Effector CD4-positive, alpha-beta T cell (primary cell): ENCODE results near the gene RNF144B.
"Not testable (repeated sequence)": the region's sequence is repeated elsewhere in the genome, so short reads cannot be mapped to it uniquely, and the experiment has no call there.

Source experiments
- DNase-seq: peaks from one replicate; pipeline ENCODE4 v3.0.0-alpha.2; 2020

The RNF144B gene

DNA sequence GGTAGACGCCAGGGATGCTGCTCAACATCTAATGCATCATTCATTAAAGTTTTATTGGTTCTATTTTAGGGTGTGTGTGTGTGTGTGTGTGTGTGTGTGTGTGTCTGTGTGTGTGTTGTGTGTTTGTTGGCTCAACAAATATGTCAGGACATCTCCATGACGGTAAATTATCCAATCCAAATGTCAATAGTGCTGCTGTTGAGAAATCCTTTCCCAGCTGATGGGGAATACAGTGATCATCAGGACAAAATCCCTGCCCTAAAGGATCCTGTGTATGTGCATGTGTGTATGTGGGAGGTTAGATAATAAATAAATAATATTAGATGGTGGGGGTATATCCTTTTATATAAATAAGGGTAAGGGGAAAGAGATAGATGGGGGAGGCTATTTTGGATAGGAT lies 59.6 kb downstream of the RNF144B start:
- DNase-seq, result no peak

DNA sequence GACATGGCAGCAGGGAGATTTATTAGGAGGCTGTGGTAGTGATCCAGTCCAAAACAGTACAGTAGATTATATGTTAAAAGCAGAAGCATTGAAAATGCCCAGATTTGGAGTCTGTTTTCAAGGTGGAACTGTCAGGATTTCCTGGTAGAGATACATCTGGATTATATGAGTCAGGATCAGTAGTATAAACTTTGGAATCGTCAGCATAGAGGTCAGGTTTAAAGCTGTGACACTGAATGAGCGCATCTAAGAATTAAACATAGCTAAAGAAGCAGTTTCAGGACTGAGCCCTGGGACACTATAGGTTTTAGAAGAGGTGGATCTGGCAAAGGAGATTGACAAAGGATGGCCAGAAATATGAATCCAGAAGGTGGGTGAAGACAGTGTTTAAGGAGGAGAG lies 60.4 kb downstream of the RNF144B start:
- no peak for DNase-seq

DNA sequence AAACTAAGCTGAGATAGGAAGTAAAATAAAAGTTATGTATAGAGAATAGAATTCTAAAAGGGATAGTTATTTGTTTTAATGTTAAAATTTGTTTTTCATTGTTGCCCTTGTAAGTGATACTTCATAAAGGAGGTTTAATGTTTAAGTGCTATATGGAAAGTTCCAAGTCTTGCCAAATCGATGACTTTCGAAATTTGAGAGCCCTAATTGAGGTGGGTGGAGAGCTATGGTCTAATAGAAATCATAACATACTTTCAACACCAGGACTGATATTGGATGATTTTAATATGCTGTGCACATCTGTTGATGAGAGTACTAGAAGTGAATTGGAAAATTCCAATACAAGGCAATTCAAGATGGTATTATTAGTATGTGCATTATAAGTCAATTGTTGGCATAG lies 64.6 kb downstream of the RNF144B start:
- DNase-seq, result no peak

DNA sequence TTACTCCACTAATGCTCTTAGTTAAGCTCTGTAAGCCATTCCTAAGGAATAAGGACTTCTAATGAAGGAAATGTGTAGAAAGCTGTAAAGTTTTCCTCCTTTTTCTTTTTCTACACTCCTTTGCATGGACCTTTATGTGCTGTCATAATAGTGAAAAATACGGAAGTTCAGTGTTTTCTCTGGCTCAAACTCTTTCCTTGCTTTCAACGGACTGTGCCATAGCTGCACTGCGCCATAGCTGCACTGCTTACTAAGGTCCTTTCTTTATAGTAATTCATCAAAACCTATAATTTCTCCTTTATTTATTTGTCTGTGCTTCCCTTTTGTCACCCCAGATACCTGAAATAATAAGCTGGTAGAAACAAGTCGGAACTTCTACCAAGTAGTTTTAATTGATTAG lies 67.3 kb downstream of the RNF144B start:
- DNase-seq, result no peak

DNA sequence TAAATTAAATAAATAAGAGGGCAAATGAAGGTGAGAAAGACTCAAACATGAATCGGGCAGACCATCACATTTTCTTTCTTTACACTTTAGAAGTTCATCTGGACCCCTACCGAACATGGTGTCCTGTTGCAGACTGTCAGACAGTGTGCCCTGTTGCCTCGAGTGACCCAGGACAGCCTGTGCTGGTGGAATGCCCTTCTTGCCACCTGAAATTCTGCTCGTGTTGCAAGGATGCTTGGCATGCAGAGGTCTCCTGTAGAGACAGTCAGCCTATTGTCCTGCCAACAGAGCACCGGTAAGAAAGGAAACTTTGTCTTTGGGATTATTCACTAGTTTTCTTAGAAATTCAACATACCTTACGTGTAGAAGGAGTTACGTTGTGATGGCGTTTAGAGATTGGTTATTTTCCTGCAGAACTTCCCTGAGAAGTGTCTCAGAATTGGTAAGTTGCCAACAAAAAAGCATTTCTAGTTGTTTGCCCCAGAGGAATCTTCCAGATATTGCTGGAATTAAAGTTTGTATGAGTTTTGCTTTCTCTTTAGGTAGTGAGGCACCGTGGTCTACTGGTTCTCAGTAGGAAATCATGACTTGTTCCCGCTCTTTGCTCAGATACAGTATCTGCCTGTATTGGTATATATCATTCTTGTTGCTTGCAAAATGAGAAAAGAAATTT lies 70.1 kb downstream of the RNF144B start:
- DNase-seq, result no peak

DNA sequence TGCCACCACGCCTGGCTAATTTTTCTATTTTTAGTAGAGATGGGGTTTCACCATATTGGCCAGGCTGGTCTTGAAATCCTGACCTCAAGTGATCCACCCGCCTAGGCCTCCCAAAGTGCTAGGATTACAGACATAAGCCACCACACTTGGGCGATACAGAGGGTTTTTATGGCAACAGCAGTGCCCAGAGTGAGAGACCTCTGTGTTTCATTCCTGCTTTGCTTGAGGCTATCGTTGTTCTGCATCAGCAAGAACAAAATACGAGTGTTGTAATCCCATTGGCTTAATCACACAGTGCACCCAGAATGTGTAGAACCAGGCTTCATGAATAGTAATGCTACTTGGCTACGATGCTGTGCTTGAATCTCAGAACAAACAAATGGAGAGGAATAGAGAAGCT lies 70.9 kb downstream of the RNF144B start:
- DNase-seq, result not testable (repeated sequence)

DNA sequence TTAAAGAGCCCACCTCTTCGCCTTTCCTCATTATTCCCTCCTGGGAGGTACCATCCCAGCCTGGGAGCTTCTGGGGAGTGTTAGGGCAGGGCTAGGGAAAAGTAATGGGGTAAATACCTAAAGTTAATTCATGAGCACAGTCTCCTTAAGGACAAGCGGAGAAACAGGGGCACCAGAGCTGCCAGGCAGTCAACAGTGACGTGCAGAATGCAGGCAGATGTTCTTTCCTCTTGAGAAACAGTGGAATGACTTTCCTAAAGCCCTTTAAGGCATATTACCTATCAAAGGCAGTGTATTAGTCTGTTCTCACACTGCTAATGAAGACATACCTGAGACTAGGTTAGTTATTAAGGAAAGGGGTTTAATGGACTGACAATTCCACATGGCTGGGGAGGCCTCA lies 76.3 kb downstream of the RNF144B start:
- DNase-seq, result no peak

DNA sequence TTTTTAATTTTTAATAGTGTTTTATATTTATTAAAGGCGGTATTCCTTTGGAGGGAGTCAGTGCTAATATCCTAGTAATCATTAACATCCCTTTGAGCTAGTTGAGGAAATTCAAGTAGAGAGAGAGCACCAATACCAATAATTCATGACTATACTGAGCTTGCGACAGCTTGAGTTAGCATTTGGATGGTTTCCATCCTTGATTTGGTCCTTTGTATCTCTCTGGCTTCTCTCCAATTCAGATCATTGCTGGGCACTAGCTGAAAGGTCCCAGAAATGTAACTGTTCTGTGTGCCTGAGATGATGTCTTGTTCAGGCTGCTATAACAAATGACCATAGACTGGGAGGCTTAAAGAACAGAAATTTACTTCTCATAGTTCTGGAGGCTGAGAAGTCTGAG lies 77.0 kb downstream of the RNF144B start:
- DNase-seq, result no peak

DNA sequence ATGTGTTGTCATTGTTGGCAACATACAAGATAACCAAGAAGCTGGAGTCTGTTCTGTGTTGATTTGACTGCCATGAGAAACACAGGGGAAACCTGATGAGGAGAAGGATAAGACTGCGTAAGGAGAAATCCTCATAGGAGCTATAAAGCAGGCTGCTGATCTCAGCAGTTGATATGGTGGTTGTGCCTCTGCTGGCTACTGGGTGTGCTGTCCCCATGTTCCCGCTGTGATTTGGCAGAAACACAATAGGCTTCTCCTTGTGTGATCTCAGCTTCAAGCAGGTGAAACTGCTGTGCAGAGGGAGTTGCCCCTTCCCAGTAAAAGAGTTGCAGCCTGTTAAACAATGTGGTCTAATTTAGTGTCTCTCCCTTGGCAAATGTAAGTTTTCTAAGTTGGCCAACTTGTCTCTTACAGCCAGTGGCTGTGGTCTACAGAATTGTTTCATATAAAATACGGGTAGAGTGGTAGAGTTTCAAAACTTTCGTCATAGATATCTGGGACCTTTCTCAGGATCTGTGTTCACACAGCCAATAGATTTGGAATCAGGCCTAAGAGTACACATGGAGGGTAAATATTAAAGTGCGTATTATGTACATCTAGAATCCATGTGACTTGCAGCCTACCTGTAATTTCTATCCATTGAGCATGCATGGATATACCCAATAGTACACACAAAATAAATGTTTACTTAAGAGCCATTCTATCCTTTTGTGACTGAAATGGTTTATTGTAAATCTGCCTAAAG lies 78.4 kb downstream of the RNF144B start:
- no peak for DNase-seq

DNA sequence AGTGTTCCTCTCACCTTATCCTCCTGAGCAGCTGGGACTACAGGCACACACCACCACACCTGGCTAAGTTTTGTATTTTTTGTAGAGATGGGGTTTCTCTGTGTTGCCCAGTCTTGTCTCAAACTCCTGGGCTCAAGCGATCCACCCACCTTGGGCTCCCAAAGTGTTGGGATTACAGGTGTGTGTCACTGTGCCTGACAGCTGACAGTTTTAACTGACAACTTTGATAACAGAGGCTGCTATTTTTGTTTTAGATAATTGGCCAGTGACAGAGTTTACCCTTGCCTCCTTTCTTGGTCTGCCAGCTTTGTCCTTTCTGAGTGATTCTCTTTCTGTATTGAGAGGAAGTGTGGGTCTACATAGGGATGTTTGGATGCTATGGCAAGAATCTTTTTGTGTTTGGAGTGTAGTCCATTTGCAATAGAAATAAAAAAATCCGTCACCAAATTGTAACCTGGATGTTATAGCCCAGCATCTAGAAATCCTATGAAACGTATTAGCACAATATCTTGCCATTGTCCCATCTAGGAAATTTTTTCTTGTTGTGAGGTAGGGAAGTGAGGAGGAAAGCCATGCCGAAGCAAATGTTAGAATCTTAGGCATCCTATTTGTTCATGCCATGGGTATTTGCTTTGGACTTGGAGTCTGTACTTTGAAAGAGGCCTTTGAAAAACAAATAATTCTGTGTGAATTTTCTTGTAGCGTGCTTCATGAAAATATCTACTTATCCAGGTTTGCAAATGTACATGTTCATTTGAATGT lies 80.8 kb downstream of the RNF144B start:
- DNase-seq, result no peak

DNA sequence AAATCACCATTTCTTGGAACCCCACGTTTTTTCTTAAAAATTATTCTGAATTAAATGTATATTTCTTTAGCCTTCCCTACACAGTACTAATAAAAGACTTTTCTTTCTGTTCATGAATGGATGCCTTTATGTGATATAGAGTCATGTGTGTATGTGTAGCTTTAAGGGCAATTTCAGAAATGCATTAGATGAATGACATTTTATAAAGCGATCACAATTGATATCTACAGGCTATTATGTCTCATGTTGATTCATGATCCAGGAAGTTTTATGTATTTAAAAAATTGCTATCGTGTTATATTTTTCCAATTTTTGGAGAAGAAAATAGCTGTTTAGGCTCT lies 81.3 kb downstream of the RNF144B start:
- no peak for DNase-seq

DNA sequence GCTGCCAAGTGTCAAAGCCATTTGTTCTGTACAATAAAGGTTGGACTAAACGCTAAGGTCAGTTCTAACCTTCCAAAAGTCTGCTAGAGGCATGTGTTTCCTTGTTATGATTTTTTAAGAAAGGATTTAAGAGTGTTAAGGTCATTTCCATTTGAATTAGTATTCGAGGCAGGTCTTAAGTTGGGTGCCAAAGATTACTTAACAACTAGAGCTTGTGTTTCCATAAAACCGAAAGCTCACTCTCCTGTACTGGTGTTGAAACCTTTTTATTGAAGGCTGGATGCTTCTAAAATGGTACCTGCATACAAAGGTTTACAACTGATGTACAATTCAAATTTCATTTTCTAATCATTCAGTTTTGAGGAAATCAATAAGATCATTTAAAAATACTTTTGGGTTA lies 82.4 kb downstream of the RNF144B start:
- no peak for DNase-seq

DNA sequence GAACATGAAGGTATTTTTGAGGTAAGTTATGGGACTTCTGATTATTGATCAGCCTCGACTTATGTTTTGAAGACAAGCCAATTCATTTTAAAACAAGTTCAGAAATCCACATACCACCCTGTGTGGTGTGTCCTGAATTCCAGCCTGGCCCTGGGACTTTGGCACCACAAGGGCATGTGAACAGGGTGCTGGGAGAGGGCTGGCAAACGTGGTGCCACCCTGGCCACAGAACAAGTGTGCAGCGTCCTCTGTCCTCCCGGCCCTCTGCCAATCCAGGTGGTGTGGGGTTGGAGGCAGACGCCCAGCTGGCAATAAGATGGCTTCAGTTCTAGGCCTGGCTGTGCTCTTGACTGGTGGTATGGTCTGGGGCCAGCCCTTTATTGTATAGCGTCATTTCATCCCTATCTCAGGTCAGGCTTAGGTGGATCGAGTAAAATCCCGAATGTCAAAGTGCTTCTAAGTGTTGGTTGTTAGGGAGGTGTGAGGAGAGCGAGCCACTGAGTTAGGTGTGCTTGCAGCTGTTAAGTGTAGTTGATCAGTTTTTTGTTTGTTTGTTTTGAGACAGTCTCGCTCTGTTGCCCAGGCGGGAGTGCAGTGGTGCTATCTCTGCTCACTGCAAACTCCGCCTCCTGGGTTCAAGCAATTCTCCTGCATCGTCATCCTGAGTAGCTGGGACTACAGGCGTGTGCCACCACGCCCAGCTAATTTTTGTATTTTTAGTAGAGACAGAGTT lies 84.2 kb downstream of the RNF144B start:
- no peak for DNase-seq

DNA sequence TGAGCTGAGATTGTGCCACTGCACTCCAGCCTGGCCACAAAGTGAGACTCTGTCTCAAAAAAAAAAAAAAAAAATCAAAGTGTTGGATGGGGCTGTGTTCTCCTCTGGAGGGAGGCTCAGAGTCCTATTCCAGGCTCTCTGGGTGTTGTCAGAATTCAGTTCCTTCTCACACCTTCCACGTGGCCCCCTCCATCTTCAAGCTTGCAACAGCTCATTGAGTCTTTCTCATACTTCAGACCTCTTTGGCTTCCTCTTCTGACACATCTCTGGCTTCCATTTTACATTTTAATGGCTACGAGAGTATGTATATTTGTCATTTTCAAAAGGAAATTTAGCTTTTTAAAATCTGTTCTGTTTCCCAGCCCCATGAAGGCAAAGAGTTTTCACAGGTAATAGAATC lies 85.8 kb downstream of the RNF144B start:
- DNase-seq, result no peak

DNA sequence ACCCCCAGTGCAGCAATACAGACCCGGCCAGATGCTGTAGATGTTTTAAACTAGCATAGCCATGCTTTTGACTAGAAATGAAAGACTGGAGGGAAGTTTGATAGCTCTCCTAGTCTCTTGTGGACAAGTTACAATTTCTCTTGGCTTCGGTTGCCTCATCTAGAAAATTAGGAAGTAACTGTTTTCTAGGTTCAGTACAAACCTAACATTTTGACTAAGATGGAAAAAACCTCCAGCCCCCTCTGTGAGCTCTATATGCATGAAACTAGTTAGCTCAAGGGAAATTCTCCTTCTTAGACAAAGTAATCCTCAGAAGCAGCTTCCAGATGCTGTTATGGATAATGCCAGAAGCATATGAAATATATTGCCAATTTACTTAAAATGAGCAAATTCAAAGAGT lies 86.6 kb downstream of the RNF144B start:
- DNase-seq, result no peak

DNA sequence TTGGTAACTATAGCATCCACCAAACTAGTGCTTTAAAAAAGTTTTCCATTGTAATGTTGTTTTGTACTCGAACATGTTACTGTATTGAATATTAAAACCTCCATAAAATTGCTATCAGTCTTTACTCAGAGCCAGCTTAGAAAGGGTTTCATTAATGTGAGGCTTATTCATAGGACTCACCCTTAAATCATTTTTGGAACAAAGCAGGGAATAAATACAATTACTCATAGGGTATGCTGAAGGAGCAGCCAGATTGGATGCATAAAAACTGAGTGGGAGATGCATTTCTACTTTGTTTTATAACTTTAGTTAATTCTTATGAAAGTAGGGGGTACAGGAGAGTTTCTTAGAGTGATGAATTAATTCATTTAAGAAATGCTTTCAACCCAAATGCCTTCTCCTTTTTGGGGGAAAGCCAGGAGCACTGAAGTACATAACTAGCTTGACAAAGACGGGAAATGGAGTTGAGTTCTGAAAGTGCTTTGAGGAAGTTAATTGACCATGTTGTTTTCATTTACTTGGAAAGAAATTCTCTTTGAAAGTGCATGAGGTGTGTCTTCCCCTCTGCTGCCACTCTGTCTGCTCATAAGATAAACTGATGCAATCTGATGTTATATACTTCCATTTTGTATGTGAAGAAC lies 90.3 kb downstream of the RNF144B start:
- DNase-seq, result no peak

DNA sequence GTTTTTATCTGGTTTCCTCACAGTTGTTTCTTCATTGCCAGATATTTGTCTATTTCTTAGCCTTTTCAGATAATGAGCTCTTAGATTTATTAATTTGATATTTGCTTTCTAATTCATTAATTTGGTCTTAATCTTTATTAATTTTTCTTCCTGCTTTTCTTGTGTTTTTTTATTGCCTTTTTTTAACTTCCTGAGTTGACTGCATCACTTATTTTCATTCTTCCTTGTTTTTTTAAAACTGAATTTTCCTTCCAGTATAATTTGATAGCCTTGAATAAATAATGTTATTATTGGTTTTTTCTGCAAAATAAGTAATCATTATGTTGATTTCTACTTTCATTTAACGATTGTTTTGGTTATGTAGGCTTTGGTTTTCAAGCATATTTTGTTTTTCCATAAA lies 91.5 kb downstream of the RNF144B start:
- DNase-seq, result no peak

DNA sequence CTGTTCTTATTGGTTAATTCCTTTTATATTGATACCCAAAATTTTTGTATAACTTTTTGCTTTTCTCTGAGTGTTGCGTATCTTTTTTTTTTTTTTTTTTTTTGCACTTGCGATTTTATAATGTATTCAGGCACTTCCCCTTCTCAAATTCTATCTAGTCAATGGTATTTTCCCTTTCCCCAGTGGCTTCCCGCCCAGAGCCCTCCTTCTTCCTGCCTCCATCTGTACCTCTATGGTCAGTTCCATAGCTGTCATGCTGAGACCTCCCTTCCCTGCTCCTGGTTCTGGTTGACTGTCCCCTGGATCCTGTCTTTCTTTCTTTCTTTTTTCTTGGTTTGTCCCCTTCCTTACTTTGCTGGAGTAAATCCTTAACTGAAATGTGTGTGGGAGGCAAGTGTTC lies 94.7 kb downstream of the RNF144B start:
- no peak for DNase-seq

DNA sequence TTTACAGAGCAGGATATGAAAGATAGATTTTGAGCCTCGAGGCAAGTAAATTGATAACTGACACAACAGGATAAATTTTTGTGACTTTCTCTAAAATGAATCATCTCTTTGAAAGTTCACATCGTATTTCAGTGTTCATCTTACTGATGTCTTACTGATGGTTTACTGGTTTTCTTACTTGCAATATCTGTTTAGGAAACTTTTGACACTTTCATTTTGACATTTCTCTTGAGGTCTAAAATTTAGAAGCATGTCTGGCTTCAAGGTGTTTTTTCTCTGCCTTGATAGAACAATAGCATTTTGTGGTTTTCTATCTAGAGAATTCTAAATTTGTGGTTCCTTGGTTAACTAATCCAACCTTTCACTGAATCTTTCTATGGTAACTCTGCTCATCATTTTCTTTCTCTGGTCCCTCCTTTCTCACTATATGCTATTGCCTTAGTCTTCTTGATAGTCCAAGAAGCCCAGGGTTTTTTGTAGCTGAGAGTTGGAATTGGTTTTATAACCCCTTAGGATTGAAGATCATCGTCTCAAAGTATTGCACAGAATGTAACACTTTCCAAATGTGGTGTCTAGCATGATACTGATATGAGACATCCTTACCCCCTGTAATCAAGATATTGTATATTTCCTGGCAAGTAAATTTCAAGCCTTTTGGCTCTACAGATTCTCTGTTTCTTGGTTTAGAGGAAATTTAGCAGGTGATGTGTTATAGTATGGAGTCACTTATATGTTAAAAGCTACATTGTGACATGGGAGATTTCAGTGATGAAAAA lies 98.7 kb downstream of the RNF144B start:
- no peak for DNase-seq

DNA sequence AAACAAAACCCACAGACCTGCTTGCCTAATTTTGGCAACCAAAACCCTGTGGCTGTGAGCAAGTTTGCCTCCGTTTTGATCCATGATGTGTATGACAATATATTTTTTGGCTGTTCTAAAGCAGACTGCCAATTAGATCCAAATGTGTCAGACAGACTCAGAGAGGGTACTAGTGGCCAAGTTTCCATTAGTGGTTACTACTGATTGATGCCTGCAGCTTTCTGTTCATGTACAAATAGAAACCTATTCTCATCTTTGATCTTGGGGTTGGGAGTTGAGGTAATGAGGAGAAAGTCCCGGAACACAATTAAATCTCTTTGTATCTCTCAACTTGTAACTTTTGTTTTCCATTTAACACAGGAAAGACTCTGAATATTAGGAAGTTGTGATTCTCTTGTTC lies 100.9 kb downstream of the RNF144B start:
- DNase-seq, result no peak

DNA sequence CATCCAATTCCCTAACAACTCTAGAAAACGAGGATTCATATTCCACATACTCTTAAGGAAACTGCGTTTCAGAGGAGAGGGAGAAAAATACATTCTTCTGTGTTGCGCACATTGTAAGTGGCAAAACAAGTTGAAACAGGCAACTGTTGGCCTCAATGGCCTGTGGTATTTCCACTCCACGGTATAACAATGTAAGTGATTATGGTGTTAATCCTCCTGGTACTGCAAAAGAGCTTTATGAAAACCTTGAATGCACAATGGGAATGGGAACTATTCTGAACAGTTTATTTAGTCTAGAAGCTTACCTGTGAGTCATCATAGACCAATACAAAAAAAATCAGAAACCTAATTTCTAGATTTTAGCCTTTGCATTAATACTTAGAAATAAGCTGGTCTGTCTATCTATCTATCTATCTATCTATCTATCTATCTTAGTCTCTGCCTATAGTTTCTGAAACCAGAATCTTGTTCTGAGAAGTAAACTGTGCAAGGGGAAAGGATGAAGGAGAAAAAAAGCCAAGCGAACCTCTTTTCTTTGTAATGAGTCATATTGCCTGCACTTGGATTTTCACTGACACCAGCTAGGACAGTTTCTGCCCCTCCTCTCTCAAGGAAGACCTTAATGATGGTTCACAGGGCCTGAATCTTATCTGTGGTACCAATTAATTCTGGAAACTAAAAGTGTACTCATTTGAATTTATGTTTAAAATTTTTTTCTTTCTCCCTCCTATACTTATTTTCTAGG lies 101.5 kb downstream of the RNF144B start:
- DNase-seq, result no peak
